Loucy (cell line): ENCODE measurements around the gene KRTAP25-1.

Experiments used
- H2AFZ ChIP-seq: fragments of 200-600 bp; sonication (generic); 2 replicates; pipeline ENCODE4 v1.6.0; 2016; ENCODE audit warnings: antibody characterized with exemption, mild to moderate bottlenecking, low read length, moderate library complexity
- H3F3A ChIP-seq: fragments of 200-600 bp; 2 replicates; pipeline ENCODE4 v1.6.0; 2016; ENCODE audit warnings: antibody characterized with exemption, low read depth, mild to moderate bottlenecking
- H3K27me3 ChIP-seq: fragments of 200-600 bp; sonication (generic); 2 replicates; pipeline ENCODE4 v1.6.1; 2014; ENCODE audit warnings: low read length, mild to moderate bottlenecking; ENCODE audit not compliant: insufficient read depth, poor library complexity, severe bottlenecking
- H3K36me3 ChIP-seq: fragments of 200-600 bp; sonication (generic); 2 replicates; pipeline ENCODE4 v1.6.1; 2016; ENCODE audit warnings: low read length; ENCODE audit not compliant: insufficient read depth
- H3K4me1 ChIP-seq: fragments of 200-600 bp; sonication (generic); 2 replicates; pipeline ENCODE4 v1.5.1; 2014; ENCODE audit warnings: low read length, mild to moderate bottlenecking; ENCODE audit not compliant: insufficient read depth, poor library complexity, severe bottlenecking
- H3K4me2 ChIP-seq: fragments of 200-600 bp; sonication (generic); 2 replicates; pipeline ENCODE4 v1.6.0; 2014; ENCODE audit warnings: antibody characterized with exemption, low read length, low read depth, mild to moderate bottlenecking; ENCODE audit not compliant: poor library complexity, severe bottlenecking
- H3K4me3 ChIP-seq: fragments of 200-600 bp; sonication (generic); 2 replicates; pipeline ENCODE4 v1.5.1; 2014; ENCODE audit warnings: low read length, mild to moderate bottlenecking, mixed read lengths; ENCODE audit not compliant: poor library complexity, severe bottlenecking
- H3K79me2 ChIP-seq: fragments of 200-600 bp; sonication (generic); 2 replicates; pipeline ENCODE4 v1.6.1; 2014; ENCODE audit warnings: low read length; ENCODE audit not compliant: insufficient read depth
- H3K9ac ChIP-seq: fragments of 200-600 bp; sonication (generic); 2 replicates; pipeline ENCODE4 v1.6.0; 2014; ENCODE audit warnings: mild to moderate bottlenecking, low read depth, low read length, moderate library complexity; ENCODE audit not compliant: poor library complexity, severe bottlenecking
- H3K9me2 ChIP-seq: fragments of 200-600 bp; sonication (generic); replicated peaks from 2 replicates; pipeline ENCODE4 v1.6.1; 2016; ENCODE audit warnings: low read depth, low read length, mixed read lengths
- H3K9me3 ChIP-seq: fragments of 200-600 bp; sonication (generic); 2 replicates; pipeline ENCODE4 v1.6.1; 2014; ENCODE audit warnings: mild to moderate bottlenecking, antibody characterized with exemption, low read length, low read depth; ENCODE audit not compliant: insufficient read depth
- H4K20me1 ChIP-seq: fragments of 200-600 bp; sonication (generic); 2 replicates; pipeline ENCODE4 v1.6.0; 2014; ENCODE audit warnings: antibody characterized with exemption, low read length, mild to moderate bottlenecking; ENCODE audit not compliant: insufficient read depth, poor library complexity, severe bottlenecking
- EZH2phosphoT487 ChIP-seq: fragments of 200-600 bp; IDR thresholded peaks from 2 replicates; pipeline ENCODE4 v1.6.1; 2018; ENCODE audit warnings: antibody characterized with exemption, mild to moderate bottlenecking, moderate library complexity, borderline replicate concordance
- TF ChIP-seq, protein P1 (sequence below): fragments of 200-600 bp; sonication (generic); conservative IDR thresholded peaks from 2 replicates; pipeline ENCODE4 v1.5.1; 2014; ENCODE audit warnings: mild to moderate bottlenecking, antibody characterized with exemption, low read length

Gene KRTAP25-1

DNA sequence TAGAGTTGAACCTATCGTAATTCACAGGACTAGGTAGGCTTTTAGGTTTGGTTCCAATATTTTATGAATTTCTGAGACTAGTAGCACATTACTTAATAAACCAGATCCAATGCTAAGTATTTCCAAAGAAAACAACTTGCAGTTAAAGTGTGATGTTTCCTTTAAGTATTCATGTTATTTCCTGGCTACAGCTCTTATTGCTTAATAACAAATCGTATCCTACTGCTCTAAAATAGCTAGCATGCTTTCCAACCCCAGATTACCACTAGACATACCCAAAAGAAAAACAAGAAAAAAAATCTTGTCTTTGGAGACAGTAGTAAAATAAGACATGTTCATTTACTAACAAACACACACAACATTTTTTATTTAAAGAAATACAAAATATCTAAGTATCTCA lies 47.3 kb upstream of the KRTAP25-1 start:
- H3K4me3 ChIP-seq = no peak overlapping the region
- no peak for TF ChIP-seq EZH2phosphoT487
- TF ChIP-seq, protein P1, sequence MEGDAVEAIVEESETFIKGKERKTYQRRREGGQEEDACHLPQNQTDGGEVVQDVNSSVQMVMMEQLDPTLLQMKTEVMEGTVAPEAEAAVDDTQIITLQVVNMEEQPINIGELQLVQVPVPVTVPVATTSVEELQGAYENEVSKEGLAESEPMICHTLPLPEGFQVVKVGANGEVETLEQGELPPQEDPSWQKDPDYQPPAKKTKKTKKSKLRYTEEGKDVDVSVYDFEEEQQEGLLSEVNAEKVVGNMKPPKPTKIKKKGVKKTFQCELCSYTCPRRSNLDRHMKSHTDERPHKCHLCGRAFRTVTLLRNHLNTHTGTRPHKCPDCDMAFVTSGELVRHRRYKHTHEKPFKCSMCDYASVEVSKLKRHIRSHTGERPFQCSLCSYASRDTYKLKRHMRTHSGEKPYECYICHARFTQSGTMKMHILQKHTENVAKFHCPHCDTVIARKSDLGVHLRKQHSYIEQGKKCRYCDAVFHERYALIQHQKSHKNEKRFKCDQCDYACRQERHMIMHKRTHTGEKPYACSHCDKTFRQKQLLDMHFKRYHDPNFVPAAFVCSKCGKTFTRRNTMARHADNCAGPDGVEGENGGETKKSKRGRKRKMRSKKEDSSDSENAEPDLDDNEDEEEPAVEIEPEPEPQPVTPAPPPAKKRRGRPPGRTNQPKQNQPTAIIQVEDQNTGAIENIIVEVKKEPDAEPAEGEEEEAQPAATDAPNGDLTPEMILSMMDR = no peak
- no peaks in the 10 kb centered on the region for H3K79me2 ChIP-seq
- H3K4me1 ChIP-seq = no peaks in the 10 kb centered on the region
- no peaks in the 10 kb centered on the region for H3K36me3 ChIP-seq
- no peak overlapping the region for H3K9ac ChIP-seq
- H2AFZ ChIP-seq = no peak overlapping the region
- H3K9me3 ChIP-seq = no peaks in the 10 kb centered on the region
- H3K4me2 ChIP-seq = no peak overlapping the region
- no peaks in the 10 kb centered on the region for H4K20me1 ChIP-seq
- H3K9me2 ChIP-seq = no peaks in the 10 kb centered on the region
- H3F3A ChIP-seq = no peaks in the 10 kb centered on the region
- H3K27me3 ChIP-seq = no peaks in the 10 kb centered on the region

DNA sequence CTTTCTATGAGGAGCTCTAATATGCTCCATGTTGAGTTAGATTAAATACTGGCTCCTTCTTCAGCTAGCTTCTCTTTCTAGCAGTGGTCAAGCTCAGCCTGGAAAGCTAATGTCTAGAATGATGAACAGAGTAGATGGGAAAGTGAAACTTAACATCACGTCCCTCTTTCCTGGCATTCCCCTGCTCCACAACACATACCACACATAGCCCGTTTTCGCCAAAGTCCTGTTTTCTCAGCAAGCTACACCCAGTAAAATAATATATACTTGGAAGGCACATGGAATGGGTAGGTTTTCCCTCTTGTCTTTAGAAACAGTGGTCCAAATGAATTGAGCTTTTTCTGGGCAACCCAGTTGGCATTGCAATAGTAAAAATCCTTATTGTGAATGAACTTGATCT lies 44.4 kb upstream of the KRTAP25-1 start:
- no peak for TF ChIP-seq EZH2phosphoT487
- TF ChIP-seq, protein P1 = no peak
- Histone ChIP-seq H3K4me3 (no peak overlapping the region), H3K9me3 (no peaks in the 10 kb centered on the region), H2AFZ (no peak overlapping the region), H3F3A (no peaks in the 10 kb centered on the region), H3K4me1 (no peaks in the 10 kb centered on the region), H3K27me3 (no peaks in the 10 kb centered on the region), H3K9ac (no peak overlapping the region), H4K20me1 (no peaks in the 10 kb centered on the region), H3K4me2 (no peak overlapping the region), H3K79me2 (no peaks in the 10 kb centered on the region), H3K36me3 (no peaks in the 10 kb centered on the region), H3K9me2 (no peaks in the 10 kb centered on the region)

DNA sequence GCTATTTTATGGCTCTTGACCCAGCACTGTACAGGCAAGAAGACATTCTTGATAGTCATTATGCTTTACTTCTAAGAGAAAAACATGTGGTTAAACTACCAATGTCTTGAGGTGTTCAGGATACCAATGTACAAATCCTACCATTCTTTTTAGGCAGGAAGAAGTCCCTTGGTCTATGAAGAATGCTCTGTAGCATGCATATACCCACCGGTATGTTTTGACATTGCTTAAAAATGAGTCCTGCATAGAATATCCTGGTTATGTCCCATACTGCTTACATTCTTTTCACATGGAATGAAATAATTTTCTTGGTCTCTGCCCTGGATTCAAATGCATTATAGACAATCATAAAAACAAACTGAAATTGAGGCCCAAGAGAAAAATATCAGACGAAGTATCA lies 43.4 kb upstream of the KRTAP25-1 start:
- no peak for TF ChIP-seq EZH2phosphoT487
- TF ChIP-seq, protein P1 = no peak
- Histone ChIP-seq H3K27me3 (no peaks in the 10 kb centered on the region), H3K4me2 (no peak overlapping the region), H3K4me1 (no peaks in the 10 kb centered on the region), H3K9ac (no peak overlapping the region), H3F3A (no peaks in the 10 kb centered on the region), H3K9me2 (no peaks in the 10 kb centered on the region), H3K9me3 (no peaks in the 10 kb centered on the region), H3K4me3 (no peak overlapping the region), H3K36me3 (no peaks in the 10 kb centered on the region), H4K20me1 (no peaks in the 10 kb centered on the region), H3K79me2 (no peaks in the 10 kb centered on the region), H2AFZ (no peak overlapping the region)
